Activated CD4-positive, alpha-beta memory T cell treated with anti-CD3 and anti-CD28 coated beads, Interleukin-2, amount 10 ng/mL, durations not matched to agents 7 days and 5 days (primary cell): Measurements from ENCODE around the gene COL28A1. TPM values are rescaled to one million over a fixed set of nuclear protein-coding genes. Genes with fewer than 3 reads are reported as not detected.
"Not testable (repeated sequence)": the region's sequence is repeated elsewhere in the genome, so short reads cannot be mapped to it uniquely, and the experiment has no call there.

Experiments used
- CTCF ChIA-PET: fragments of 350-600 bp; sonication (Branson Sonifier 250); formaldehyde crosslinking; loops from one replicate; lab custom pipeline; 2021; ENCODE audit warnings: antibody characterized with exemption, inconsistent platforms; lab: Charles Lee
- POLR2A ChIA-PET: fragments of 350-600 bp; sonication (Branson Sonifier 250); formaldehyde crosslinking; loops from one replicate; lab custom pipeline; 2021; ENCODE audit warnings: antibody characterized with exemption; lab: Charles Lee
- DNase-seq: peaks from one replicate; pipeline ENCODE4 v3.0.0-alpha.2; 2020
- H3K27ac Mint-ChIP-seq: one replicate; pipeline ENCODE4 v1.8.0; 2021; ENCODE audit warnings: mild to moderate bottlenecking, mixed read lengths
- H3K27me3 Mint-ChIP-seq: one replicate; pipeline ENCODE4 v1.8.0; 2021; ENCODE audit warnings: mixed read lengths
- H3K36me3 Mint-ChIP-seq: one replicate; pipeline ENCODE4 v1.8.0; 2021; ENCODE audit warnings: low read depth, mixed read lengths
- H3K4me1 Mint-ChIP-seq: one replicate; pipeline ENCODE4 v1.8.0; 2021; ENCODE audit warnings: mixed read lengths
- H3K4me3 Mint-ChIP-seq: one replicate; pipeline ENCODE4 v1.8.0; 2021; ENCODE audit warnings: mild to moderate bottlenecking, mixed read lengths
- H3K9me3 Mint-ChIP-seq: one replicate; pipeline ENCODE4 v1.8.0; 2021; ENCODE audit warnings: mixed read lengths
- total RNA-seq, 2 experiments: library from RNA; stranded (reverse); gene quantifications; one replicate each; pipeline ENCODE4 v1.2.3, GENCODE V29; 2021

The COL28A1 gene
- total RNA-seq, 2 experiments from 2014 or later, result not detected

- H3K27ac Mint-ChIP-seq, result no peak overlapping the region
- no peaks in the 10 kb centered on the region for H3K36me3 Mint-ChIP-seq
- no peak overlapping the region for H3K4me3 Mint-ChIP-seq
- no peaks in the 10 kb centered on the region for H3K9me3 Mint-ChIP-seq
- no peaks in the 10 kb centered on the region for H3K27me3 Mint-ChIP-seq
- no peak for DNase-seq
- ChIA-PET CTCF (no interaction called here), POLR2A (no interaction called here)
- H3K4me1 Mint-ChIP-seq, result no peaks in the 10 kb centered on the region
These were observed 60.1 kb downstream of the COL28A1 start for GRCh38 chr7:7475601-7476000.

DNA sequence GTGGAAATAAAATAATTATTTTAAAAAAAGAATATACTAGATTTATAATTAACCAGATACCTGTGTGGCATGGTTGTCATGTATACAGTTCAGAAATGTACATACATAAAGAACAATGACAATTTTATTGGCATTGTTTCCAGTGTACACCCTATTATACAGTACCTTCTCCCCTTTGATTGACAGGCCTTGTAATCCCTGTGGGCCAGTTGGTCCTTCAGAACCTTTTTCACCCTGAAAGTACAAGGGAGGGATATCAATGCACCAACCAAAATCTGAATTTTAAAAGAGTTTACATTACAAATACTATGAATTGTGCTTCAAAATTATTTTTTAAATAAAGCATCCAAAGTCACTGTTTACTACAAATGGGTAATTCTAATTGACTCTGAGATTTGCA is 61.2 kb downstream of the COL28A1 start:
- H3K27ac Mint-ChIP-seq, result no peak overlapping the region
- H3K4me3 Mint-ChIP-seq, result no peak overlapping the region
- no peaks in the 10 kb centered on the region for H3K27me3 Mint-ChIP-seq
- H3K9me3 Mint-ChIP-seq, result no peaks in the 10 kb centered on the region
- no peaks in the 10 kb centered on the region for H3K4me1 Mint-ChIP-seq
- POLR2A ChIA-PET, result no interaction called here
- CTCF ChIA-PET, result no interaction called here
- no peak for DNase-seq
- no peaks in the 10 kb centered on the region for H3K36me3 Mint-ChIP-seq

- H3K4me1 Mint-ChIP-seq, POLR2A ChIA-PET, H3K9me3 Mint-ChIP-seq, H3K4me3 Mint-ChIP-seq, H3K36me3 Mint-ChIP-seq, CTCF ChIA-PET, DNase-seq, H3K27me3 Mint-ChIP-seq, H3K27ac Mint-ChIP-seq: not testable (repeated sequence)
These were observed 70.5 kb downstream of the COL28A1 start for GRCh38 chr7:7464991-7465765.

DNA sequence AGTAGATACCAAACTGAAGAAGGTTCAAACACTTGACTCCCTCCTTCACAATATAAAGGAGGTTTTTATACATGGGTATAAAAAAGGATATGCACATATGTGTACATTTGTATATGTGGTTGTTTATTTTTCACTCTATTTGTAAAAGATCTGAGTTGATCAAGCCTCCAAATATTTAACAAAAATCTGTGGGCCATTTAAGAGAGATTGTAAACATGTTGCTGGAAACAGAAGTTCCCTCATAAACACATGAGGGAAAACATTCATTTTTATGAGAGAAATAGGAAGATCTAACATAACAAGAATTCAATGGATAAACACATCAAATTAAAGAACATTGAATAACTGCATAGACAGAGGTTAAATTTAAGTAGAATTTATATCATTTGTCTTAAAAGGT is 81.7 kb downstream of the COL28A1 start:
- Mint-ChIP-seq H3K36me3 (no peaks in the 10 kb centered on the region), H3K4me3 (no peak overlapping the region), H3K27me3 (no peaks in the 10 kb centered on the region), H3K9me3 (no peaks in the 10 kb centered on the region), H3K27ac (no peak overlapping the region), H3K4me1 (no peaks in the 10 kb centered on the region)
- no peak for DNase-seq
- ChIA-PET CTCF (no interaction called here), POLR2A (no interaction called here)

DNA sequence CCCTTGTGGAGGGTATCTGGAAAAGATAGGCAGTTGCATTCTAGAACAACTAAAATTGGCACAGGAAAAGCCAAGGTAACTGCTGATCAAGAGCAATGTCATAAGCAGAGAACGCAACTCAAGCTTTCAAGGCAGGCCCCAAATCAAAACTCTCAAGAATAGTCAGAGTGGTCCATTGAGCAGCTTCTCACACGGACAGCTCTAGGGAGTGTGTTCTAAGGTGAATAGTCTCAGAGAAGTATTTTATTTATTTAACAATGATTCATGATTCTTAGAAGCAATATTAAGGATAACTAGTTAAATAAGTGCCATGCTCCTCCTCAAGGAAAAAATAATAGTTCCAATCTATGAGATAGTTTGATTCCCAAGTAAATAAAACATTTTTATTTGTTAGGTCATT is 83.0 kb downstream of the COL28A1 start:
- DNase-seq, result no peak
- Mint-ChIP-seq H3K9me3 (peaks cover 7% of the 10 kb centered on the region), H3K27me3 (no peaks in the 10 kb centered on the region), H3K27ac (no peak overlapping the region), H3K36me3 (no peaks in the 10 kb centered on the region), H3K4me3 (no peak overlapping the region), H3K4me1 (no peaks in the 10 kb centered on the region)
- ChIA-PET CTCF (no interaction called here), POLR2A (no interaction called here)

GRCh38 chr7:7452119-7452518 is 83.6 kb downstream of the COL28A1 start:
- ChIA-PET CTCF (no interaction called here), POLR2A (no interaction called here)
- Mint-ChIP-seq H3K4me1 (no peaks in the 10 kb centered on the region), H3K27me3 (no peaks in the 10 kb centered on the region), H3K27ac (no peak overlapping the region), H3K36me3 (no peaks in the 10 kb centered on the region), H3K9me3 (peaks cover 7% of the 10 kb centered on the region), H3K4me3 (no peak overlapping the region)
- DNase-seq, result no peak

- ChIA-PET POLR2A (no interaction called here), CTCF (no interaction called here)
- Mint-ChIP-seq H3K36me3 (no peaks in the 10 kb centered on the region), H3K27ac (no peak overlapping the region), H3K9me3 (peaks cover 10% of the 10 kb centered on the region), H3K27me3 (no peaks in the 10 kb centered on the region), H3K4me3 (no peak overlapping the region), H3K4me1 (no peaks in the 10 kb centered on the region)
- DNase-seq, result no peak
These were observed 86.6 kb downstream of the COL28A1 start for GRCh38 chr7:7449055-7449454.

DNA sequence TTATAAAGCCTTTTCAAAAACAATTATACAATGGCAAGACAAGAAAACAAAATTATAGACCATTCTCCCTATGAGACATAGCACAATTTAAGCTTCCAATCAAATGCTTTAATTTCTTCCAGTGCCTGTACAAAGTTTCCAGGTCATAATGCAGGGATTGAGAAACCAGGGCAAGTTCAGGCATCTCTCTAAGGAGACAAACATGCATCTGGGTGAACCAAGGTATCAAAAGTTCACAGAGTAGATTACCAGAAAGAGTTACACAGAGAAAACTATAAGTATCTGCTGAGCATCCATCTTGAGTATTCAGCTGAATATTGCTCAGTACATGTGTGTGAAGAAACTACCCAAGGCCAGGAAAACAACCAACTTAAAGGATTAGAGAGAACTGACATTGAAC is 89.1 kb downstream of the COL28A1 start:
- Mint-ChIP-seq H3K4me3 (no peak overlapping the region), H3K9me3 (peaks cover 10% of the 10 kb centered on the region), H3K27me3 (no peaks in the 10 kb centered on the region), H3K36me3 (no peaks in the 10 kb centered on the region), H3K27ac (no peak overlapping the region), H3K4me1 (no peaks in the 10 kb centered on the region)
- POLR2A ChIA-PET, result no interaction called here
- CTCF ChIA-PET, result no interaction called here
- DNase-seq, result no peak

- no peak for DNase-seq
- H3K4me3 Mint-ChIP-seq, result no peak overlapping the region
- peaks cover 9% of the 10 kb centered on the region for H3K9me3 Mint-ChIP-seq
- ChIA-PET POLR2A (no interaction called here), CTCF (no interaction called here)
- H3K27me3 Mint-ChIP-seq, result no peaks in the 10 kb centered on the region
- no peaks in the 10 kb centered on the region for H3K4me1 Mint-ChIP-seq
- no peaks in the 10 kb centered on the region for H3K36me3 Mint-ChIP-seq
- H3K27ac Mint-ChIP-seq, result no peak overlapping the region
These were observed 91.8 kb downstream of the COL28A1 start for GRCh38 chr7:7443806-7444350.

GRCh38 chr7:7439564-7439963 is 96.1 kb downstream of the COL28A1 start:
- Mint-ChIP-seq H3K9me3 (no peaks in the 10 kb centered on the region), H3K36me3 (no peaks in the 10 kb centered on the region), H3K4me3 (no peak overlapping the region), H3K27ac (no peak overlapping the region), H3K4me1 (no peaks in the 10 kb centered on the region), H3K27me3 (no peaks in the 10 kb centered on the region)
- POLR2A ChIA-PET, result no interaction called here
- no peak for DNase-seq
- CTCF ChIA-PET, result no interaction called here

DNA sequence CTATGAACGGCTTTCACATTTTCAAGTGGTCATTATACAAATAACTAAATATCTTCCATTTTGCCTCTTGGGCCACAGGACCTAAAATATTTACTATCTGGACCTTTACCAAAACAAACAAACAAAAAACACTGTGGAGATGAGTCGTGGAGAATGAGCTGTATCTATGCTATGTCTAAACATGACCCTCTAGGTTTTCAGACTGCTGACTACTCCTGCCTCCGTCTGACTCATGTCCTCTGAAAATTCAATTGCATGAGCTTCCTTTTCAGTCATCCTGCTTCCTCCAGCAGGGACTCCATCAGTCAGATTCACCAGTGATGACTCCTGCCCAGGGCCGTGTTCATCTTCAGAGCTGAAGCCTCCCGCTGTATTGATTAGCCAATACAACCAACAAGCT is 96.8 kb downstream of the COL28A1 start:
- ChIA-PET CTCF (no interaction called here), POLR2A (no interaction called here)
- Mint-ChIP-seq H3K27ac (no peak overlapping the region), H3K4me3 (no peak overlapping the region), H3K4me1 (no peaks in the 10 kb centered on the region), H3K36me3 (no peaks in the 10 kb centered on the region), H3K9me3 (no peaks in the 10 kb centered on the region), H3K27me3 (no peaks in the 10 kb centered on the region)
- DNase-seq, result no peak

DNA sequence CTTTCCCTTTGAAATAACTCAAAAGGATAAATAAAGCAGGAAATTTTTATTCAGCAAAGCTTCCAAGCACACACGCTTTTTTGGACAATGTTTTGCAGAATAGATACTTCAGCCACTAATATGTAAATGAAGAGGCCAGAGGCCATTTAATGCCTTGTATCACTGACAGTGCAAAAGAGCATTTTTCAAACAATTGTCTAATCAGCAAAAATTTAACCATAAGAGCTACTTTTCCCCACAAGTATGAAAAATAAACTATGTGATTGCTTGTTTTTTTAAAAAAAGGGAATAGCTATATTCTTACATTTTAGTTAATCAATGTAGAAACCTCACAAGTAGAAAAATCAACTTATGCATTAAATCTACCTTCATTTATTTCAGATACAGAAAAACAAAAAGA is 99.7 kb downstream of the COL28A1 start:
- Mint-ChIP-seq H3K4me1 (no peaks in the 10 kb centered on the region), H3K27me3 (peaks cover 7% of the 10 kb centered on the region), H3K9me3 (no peaks in the 10 kb centered on the region), H3K36me3 (no peaks in the 10 kb centered on the region), H3K4me3 (no peak overlapping the region), H3K27ac (no peak overlapping the region)
- ChIA-PET POLR2A (interaction anchor here (1.1 kb wide), 1 partner anchor 42 kb away, joined by 3 read pairs; no protein-coding TSS in a partner anchor), CTCF (no interaction called here)
- no peak for DNase-seq

DNA sequence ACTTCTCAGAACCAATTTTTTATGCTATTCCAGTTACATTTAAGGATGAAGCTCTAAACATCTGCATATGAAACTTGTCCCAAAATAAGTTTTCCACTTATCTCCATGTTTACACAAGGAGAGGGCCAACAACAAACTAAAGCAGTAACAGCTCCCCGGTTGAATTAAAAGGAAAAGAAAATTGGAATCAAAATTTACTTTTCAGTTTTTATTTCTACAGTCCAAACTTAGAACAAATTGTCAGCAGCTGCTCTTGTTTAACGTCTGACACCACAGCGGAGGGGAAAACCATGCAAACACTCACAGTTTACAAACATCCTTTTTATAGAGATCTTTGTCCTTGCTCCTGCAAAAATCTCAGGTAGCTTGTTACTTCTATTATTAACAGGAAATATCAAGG is 101.3 kb downstream of the COL28A1 start:
- no peak overlapping the region for H3K4me3 Mint-ChIP-seq

GRCh38 chr7:7433811-7434210 is 101.9 kb downstream of the COL28A1 start:
- ChIA-PET CTCF (no interaction called here), POLR2A (no interaction called here)
- DNase-seq, result no peak
- H3K36me3 Mint-ChIP-seq, result no peaks in the 10 kb centered on the region
- H3K27ac Mint-ChIP-seq, result no peak overlapping the region
- H3K4me3 Mint-ChIP-seq, result no peak overlapping the region
- no peaks in the 10 kb centered on the region for H3K9me3 Mint-ChIP-seq
- peaks cover 11% of the 10 kb centered on the region for H3K27me3 Mint-ChIP-seq
- H3K4me1 Mint-ChIP-seq, result no peaks in the 10 kb centered on the region

More for the DNA sequence above, 101.3 kb downstream of the COL28A1 start:
- H3K4me1 Mint-ChIP-seq, result no peaks in the 10 kb centered on the region
- peaks cover 7% of the 10 kb centered on the region for H3K27me3 Mint-ChIP-seq
- POLR2A ChIA-PET, result no interaction called here
- DNase-seq, result no peak
- CTCF ChIA-PET, result no interaction called here
- H3K27ac Mint-ChIP-seq, result no peak overlapping the region
- H3K9me3 Mint-ChIP-seq, result no peaks in the 10 kb centered on the region
- H3K36me3 Mint-ChIP-seq, result no peaks in the 10 kb centered on the region
